GM10847 (cell line): ENCODE data around the gene SFXN2.

Experiments used
- POLR2A ChIP-seq: IDR thresholded peaks from 2 replicates; pipeline ENCODE4 v1.6.1; 2011; ENCODE audit not compliant: insufficient read length; ENCODE audit errors: extremely low read depth

The SFXN2 gene

GRCh38 chr10:102732661-102733060 lies 18.2 kb downstream of the SFXN2 start:
- no peak for TF ChIP-seq POLR2A

- TF ChIP-seq POLR2A: no peak
Observed at GRCh38 chr10:102735065-102735562, 20.7 kb downstream of the SFXN2 start.

GRCh38 chr10:102738692-102739121 lies 24.3 kb downstream of the SFXN2 start:
- TF ChIP-seq POLR2A: no peak

GRCh38 chr10:102740229-102740628 lies 25.8 kb downstream of the SFXN2 start:
- TF ChIP-seq POLR2A: no peak

- no peak for TF ChIP-seq POLR2A
Observed at GRCh38 chr10:102741726-102742237, 27.3 kb downstream of the SFXN2 start.

- no peak for TF ChIP-seq POLR2A
Observed at GRCh38 chr10:102743078-102743587, 28.7 kb downstream of the SFXN2 start.

GRCh38 chr10:102743588-102744373 lies 29.3 kb downstream of the SFXN2 start, which contains the start of gene WBP1L:
Gene WBP1L (plus strand): TSS chr10:102743948. CDS start chr10:102744054, 106 bp downstream.
- peak; percentile 54 for TF ChIP-seq POLR2A

- no peak for TF ChIP-seq POLR2A
Observed at GRCh38 chr10:102744374-102745051, 30.1 kb downstream of the SFXN2 start.

- TF ChIP-seq POLR2A: no peak
Observed at GRCh38 chr10:102745157-102745556, 30.7 kb downstream of the SFXN2 start.

- no peak for TF ChIP-seq POLR2A
Observed at GRCh38 chr10:102752266-102752930, 38.0 kb downstream of the SFXN2 start.

- TF ChIP-seq POLR2A: no peak
Observed at GRCh38 chr10:102752934-102753664, 38.7 kb downstream of the SFXN2 start.

- TF ChIP-seq POLR2A: no peak
Observed at GRCh38 chr10:102753718-102754117, 39.3 kb downstream of the SFXN2 start.

GRCh38 chr10:102757323-102757722 lies 42.9 kb downstream of the SFXN2 start:
- no peak for TF ChIP-seq POLR2A

- TF ChIP-seq POLR2A: no peak
Observed at GRCh38 chr10:102758240-102758932, 44.0 kb downstream of the SFXN2 start.

GRCh38 chr10:102759497-102760210 lies 45.2 kb downstream of the SFXN2 start:
- TF ChIP-seq POLR2A: no peak
